Measurements from ENCODE around the gene PRIMA1. TPM values are rescaled to one million over a fixed set of nuclear protein-coding genes. Genes with fewer than 3 reads are reported as not detected.

PRIMA1 gene
- total RNA-seq, 1 experiment from 2014 or later, result 0.26 TPM

GRCh38 chr14:93731753-93732152 lies 56.5 kb downstream of the PRIMA1 start:
- intact Hi-C loops (cut with micrococcal nuclease; ENCODE audit: unreplicated experiment), result no loop called here
- BruUV-seq (replicated peaks), result no TSS peak
- Histone ChIP-seq H3K27ac (ENCODE audit: low read length) (no peak overlapping the region), H3K4me3 (ENCODE audit: low read depth in 2 of 2, low read length in 2 of 2) (no peak overlapping the region), H3K4me1 (ENCODE audit: control insufficient read depth, insufficient read depth, low read length) (no peaks in the 10 kb centered on the region), H3K27me3 (ENCODE audit: control insufficient read depth, insufficient read depth, low read length) (0 out of 2 replicates have a peak, but pooled peaks cover under 1% of the 10 kb centered on the region), H3K9me3 (ENCODE audit: control insufficient read depth, insufficient read depth, low read depth, low read length) (no peaks in the 10 kb centered on the region), H3K36me3 (ENCODE audit: control insufficient read depth, insufficient read depth, low read length) (no peaks in the 10 kb centered on the region)
- ATAC-seq (no peak), DNase-seq (ENCODE audit: low read depth, low spot score) (no peak)
- POLR2A ChIA-PET, result no interaction called here
- TF ChIP-seq REST (IDR thresholded peaks at IDR 0.05; ENCODE audit: insufficient read depth in 1 of 2, low read depth in 2 of 2, low read length in 1 of 2) (no peak), POLR2AphosphoS5 (IDR thresholded peaks at IDR 0.05; ENCODE audit: low read depth, low read length) (no peak), SIN3A (IDR thresholded peaks at IDR 0.05; ENCODE audit: borderline replicate concordance, insufficient read depth, low read depth, low read length) (no peak)
- in situ Hi-C loops (cut with HindIII; ENCODE audit: low pct_unique_long_range_greater_than_20kb, low sequenced_read_pairs), result no loop called here
- CTCF ChIA-PET, result no interaction called here

- H3K4me1 ChIP-seq (ENCODE audit: control insufficient read depth, insufficient read depth, low read length), result no peaks in the 10 kb centered on the region
- in situ Hi-C loops (cut with HindIII; ENCODE audit: low pct_unique_long_range_greater_than_20kb, low sequenced_read_pairs), result no loop called here
- H3K36me3 ChIP-seq (ENCODE audit: control insufficient read depth, insufficient read depth, low read length), result no peaks in the 10 kb centered on the region
- intact Hi-C loops (cut with micrococcal nuclease; ENCODE audit: unreplicated experiment), result no loop called here
- no TSS peak for BruUV-seq (replicated peaks)
- H3K27ac ChIP-seq (ENCODE audit: low read length), result no peak overlapping the region
- ATAC-seq, result no peak
- CTCF ChIA-PET, result no interaction called here
- no peak overlapping the region for H3K4me3 ChIP-seq (ENCODE audit: low read depth in 2 of 2, low read length in 2 of 2)
- DNase-seq (ENCODE audit: low read depth, low spot score), result no peak
- no peak for TF ChIP-seq SIN3A (IDR thresholded peaks at IDR 0.05; ENCODE audit: borderline replicate concordance, insufficient read depth, low read depth, low read length)
- no peak for TF ChIP-seq REST (IDR thresholded peaks at IDR 0.05; ENCODE audit: insufficient read depth in 1 of 2, low read depth in 2 of 2, low read length in 1 of 2)
- TF ChIP-seq POLR2AphosphoS5 (IDR thresholded peaks at IDR 0.05; ENCODE audit: low read depth, low read length), result no peak
- TF ChIP-seq TCF7L2 (IDR thresholded peaks at IDR 0.05; ENCODE audit: low read depth, low read length), result no peak
- TF ChIP-seq CTCF (IDR thresholded peaks at IDR 0.05), result no peak
- H3K27me3 ChIP-seq (ENCODE audit: control insufficient read depth, insufficient read depth, low read length), result no peaks in the 10 kb centered on the region
- POLR2A ChIA-PET, result no interaction called here
- no peaks in the 10 kb centered on the region for H3K9me3 ChIP-seq (ENCODE audit: control insufficient read depth, insufficient read depth, low read depth, low read length)
Observed at GRCh38 chr14:93729993-93730392, 58.3 kb downstream of the PRIMA1 start.

Measured in Panc1 (cell line).